Skeletal muscle tissue (tissue), 4 donors: Measurements from ENCODE around the gene ZNF599. TPM values are rescaled to one million over a fixed set of nuclear protein-coding genes. Genes with fewer than 3 reads are reported as not detected.

Experiments used
- H3K27ac ChIP-seq: one replicate; pipeline ENCODE4 v1.7.0; 2013; ENCODE audit warnings: mild to moderate bottlenecking, low read depth, low read length, inconsistent platforms
- H3K27me3 ChIP-seq, 3 donors: one replicate each; pipeline ENCODE4 v1.7.0; 2013; ENCODE audit warnings: low read length in 3 of 3; ENCODE audit not compliant: control insufficient read depth in 3 of 3, insufficient read depth in 3 of 3
- H3K36me3 ChIP-seq, 3 donors: one replicate each; pipeline ENCODE4 v1.7.0; 2013; ENCODE audit warnings: low read length in 3 of 3; ENCODE audit not compliant: control insufficient read depth in 3 of 3, insufficient read depth in 3 of 3
- H3K4me1 ChIP-seq, 3 donors: one replicate each; pipeline ENCODE4 v1.7.0; 2013; ENCODE audit warnings: low read length in 3 of 3, mild to moderate bottlenecking in 3 of 3; ENCODE audit not compliant: control insufficient read depth in 3 of 3, insufficient read depth in 3 of 3
- H3K4me3 ChIP-seq, 3 donors: one replicate each; pipeline ENCODE4 v1.7.0; 2013; ENCODE audit warnings: low read length in 3 of 3
- H3K9ac ChIP-seq, 3 donors: one replicate each; pipeline ENCODE4 v1.7.0; 2013; ENCODE audit warnings: low read length in 3 of 3, mild to moderate bottlenecking in 3 of 3, moderate library complexity in 2 of 3, low read depth in 1 of 3
- H3K9me3 ChIP-seq, 3 donors: one replicate each; pipeline ENCODE4 v1.7.0; 2013; ENCODE audit warnings: low read length in 3 of 3; ENCODE audit not compliant: control insufficient read depth in 3 of 3
- total RNA-seq: library from RNA; depleted of rRNA; stranded (reverse); fragments of >200 nt; gene quantifications from one replicate; pipeline ENCODE4 v1.2.3, GENCODE V29; 2014
- donor health status: Osteomylitis.

ZNF599 gene
- total RNA-seq, 1 donor from 2014 or later: 3.7 TPM

GRCh38 chr19:34757441-34757840 is 15.6 kb downstream of the ZNF599 start:
- no peak overlapping the region for H3K27ac ChIP-seq
- H3K4me1 ChIP-seq: no peaks in the 10 kb centered on the region
- no peaks in the 10 kb centered on the region for H3K27me3 ChIP-seq
- peak overlapping the region in 1 of 3 donors; percentile 7 for H3K4me3 ChIP-seq
- H3K9ac ChIP-seq: no peak overlapping the region
- H3K36me3 ChIP-seq: peaks cover 40 to 59% (median 47%) of the 10 kb centered on the region in 3 donors
- H3K9me3 ChIP-seq: peaks cover 38 to 52% (median 45%) of the 10 kb centered on the region in 3 donors

DNA sequence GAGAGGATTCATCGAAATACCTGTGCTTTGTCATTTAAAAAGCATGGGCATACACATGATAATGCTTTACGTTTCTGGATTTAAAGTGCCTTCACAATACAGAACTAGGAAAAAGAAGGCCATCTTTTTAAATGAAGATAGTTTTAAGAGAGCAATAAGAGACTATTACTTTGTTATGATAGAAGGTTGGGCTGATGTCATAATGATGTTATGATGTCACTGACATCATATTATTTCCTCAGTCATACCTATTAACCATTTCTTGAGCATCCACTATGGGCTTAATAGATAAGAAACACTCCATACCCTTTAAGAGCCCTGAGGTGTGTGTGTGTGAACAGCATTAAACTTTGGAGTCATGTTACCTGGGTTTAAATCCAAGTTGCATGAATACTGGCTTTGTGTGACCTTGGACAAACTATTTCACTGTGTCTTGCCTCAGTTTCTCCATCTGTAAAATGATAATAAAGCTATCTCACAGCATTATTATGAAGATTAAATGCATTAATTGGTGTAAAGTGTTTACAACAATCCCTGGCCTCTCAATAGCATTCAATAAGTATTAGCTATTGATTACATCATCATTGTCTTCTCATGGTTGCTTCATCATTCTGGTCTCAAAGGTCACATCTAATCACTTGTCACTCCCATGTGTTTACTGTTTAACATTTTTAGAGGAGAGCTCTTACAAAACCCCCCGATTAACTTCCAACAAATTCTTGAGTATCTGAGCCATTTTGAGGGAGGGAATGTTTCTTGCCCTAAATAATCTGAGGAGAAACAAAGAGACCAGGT is 27.9 kb downstream of the ZNF599 start:
- no peaks in the 10 kb centered on the region for H3K4me1 ChIP-seq
- H3K4me3 ChIP-seq: no peak overlapping the region
- H3K36me3 ChIP-seq: peaks cover 2 to 48% (median 21%) of the 10 kb centered on the region in 3 donors
- H3K27ac ChIP-seq: no peak overlapping the region
- H3K9ac ChIP-seq: no peak overlapping the region
- peaks cover 3 to 18% (median 8%) of the 10 kb centered on the region in 3 donors for H3K9me3 ChIP-seq
- H3K27me3 ChIP-seq: no peaks in the 10 kb centered on the region

- Histone ChIP-seq H3K27ac (peak overlapping the region; percentile 99), H3K4me1 (peaks cover 25 to 38% (median 31%) of the 10 kb centered on the region in 3 donors), H3K36me3 (peaks cover 25 to 32% (median 31%) of the 10 kb centered on the region in 3 donors), H3K27me3 (no peaks in the 10 kb centered on the region), H3K9me3 (no peaks in the 10 kb centered on the region), H3K9ac (peak overlapping the region; percentile 96 to 98 (median 96)), H3K4me3 (peak overlapping the region; percentile 73 to 97 (median 95))
Measured at GRCh38 chr19:34734537-34735103, 38.4 kb downstream of the ZNF599 start.

GRCh38 chr19:34733746-34734536 is 39.1 kb downstream of the ZNF599 start, which contains the start of gene ZNF181:
TSS of gene ZNF181 (plus strand) at chr19:34734243. CDS start at chr19:34735038, 795 bp downstream.
- peak within 1 kb of the TSS; percentile 99 for H3K27ac ChIP-seq
- peaks cover 18 to 26% (median 25%) of the 10 kb centered on the region in 3 donors for H3K36me3 ChIP-seq
- peak within 1 kb of the TSS; percentile 73 to 97 (median 95) for H3K4me3 ChIP-seq
- H3K27me3 ChIP-seq: no peaks in the 10 kb centered on the region
- peak within 1 kb of the TSS; percentile 96 to 98 (median 96) for H3K9ac ChIP-seq
- H3K4me1 ChIP-seq: peaks cover 25 to 38% (median 31%) of the 10 kb centered on the region in 3 donors
- H3K9me3 ChIP-seq: no peaks in the 10 kb centered on the region

- Histone ChIP-seq H3K9me3 (no peaks in the 10 kb centered on the region), H3K9ac (peak overlapping the region; percentile 96 to 98 (median 96)), H3K4me1 (peaks cover 25 to 38% (median 31%) of the 10 kb centered on the region in 3 donors), H3K27ac (peak overlapping the region; percentile 99), H3K36me3 (peaks cover 16 to 23% (median 19%) of the 10 kb centered on the region in 3 donors), H3K4me3 (peak overlapping the region; percentile 73 to 97 (median 95)), H3K27me3 (no peaks in the 10 kb centered on the region)
Measured at GRCh38 chr19:34733266-34733745, 39.7 kb downstream of the ZNF599 start.

- H3K27me3 ChIP-seq: peaks cover 0 to 2% (median 0%) of the 10 kb centered on the region in 3 donors
- H3K9ac ChIP-seq: peak overlapping the region; percentile 96 to 98 (median 96)
- peaks cover 14 to 19% (median 14%) of the 10 kb centered on the region in 3 donors for H3K36me3 ChIP-seq
- no peaks in the 10 kb centered on the region for H3K9me3 ChIP-seq
- H3K27ac ChIP-seq: peak overlapping the region; percentile 99
- H3K4me3 ChIP-seq: peak overlapping the region; percentile 73 to 97 (median 95)
- peaks cover 25 to 38% (median 31%) of the 10 kb centered on the region in 3 donors for H3K4me1 ChIP-seq
Measured at GRCh38 chr19:34732612-34733211, 40.3 kb downstream of the ZNF599 start.

- H3K9ac ChIP-seq: peak overlapping the region in 1 of 3 donors; percentile 40
- peak overlapping the region in 1 of 3 donors; percentile 6 for H3K4me3 ChIP-seq
- no peak overlapping the region for H3K27ac ChIP-seq
- peaks cover 0 to 3% (median 0%) of the 10 kb centered on the region in 3 donors for H3K27me3 ChIP-seq
- H3K4me1 ChIP-seq: peaks cover 25 to 38% (median 31%) of the 10 kb centered on the region in 3 donors
- H3K9me3 ChIP-seq: no peaks in the 10 kb centered on the region
- H3K36me3 ChIP-seq: peaks cover 9 to 16% (median 12%) of the 10 kb centered on the region in 3 donors
Measured at GRCh38 chr19:34731964-34732363, 41.1 kb downstream of the ZNF599 start.

- peaks cover 23 to 36% (median 29%) of the 10 kb centered on the region in 3 donors for H3K4me1 ChIP-seq
- H3K27ac ChIP-seq: no peak overlapping the region
- H3K9me3 ChIP-seq: no peaks in the 10 kb centered on the region
- H3K4me3 ChIP-seq: no peak overlapping the region
- H3K36me3 ChIP-seq: peaks cover 8 to 13% (median 9%) of the 10 kb centered on the region in 3 donors
- peaks cover 0 to 7% (median 2%) of the 10 kb centered on the region in 3 donors for H3K27me3 ChIP-seq
- peak overlapping the region in 1 of 3 donors; percentile 40 for H3K9ac ChIP-seq
Measured at GRCh38 chr19:34731019-34731829, 41.8 kb downstream of the ZNF599 start.
